Mucosa of descending colon (tissue), 3 donors: ENCODE data around the gene PTTG1IP. TPM values are rescaled to one million over a fixed set of nuclear protein-coding genes. Genes with fewer than 3 reads are reported as not detected.

Experiments used
- ATAC-seq: fragments of 200-7000 bp; cut with Tn5 transposase; one replicate; pipeline ENCODE4 v1.9.1; 2020; ENCODE audit warnings: mild to moderate bottlenecking, moderate library complexity
- DNase-seq, 3 donors: peaks; one replicate each; pipeline ENCODE4 v3.0.0-alpha.2; 2020
- H3K36me3 ChIP-seq: fragments of 200-600 bp; one replicate; pipeline ENCODE4 v1.8.0; 2021; ENCODE audit warnings: low read depth, mild to moderate bottlenecking
- H3K4me1 ChIP-seq: fragments of 200-600 bp; one replicate; pipeline ENCODE4 v1.8.0; 2021; ENCODE audit warnings: low read depth, mild to moderate bottlenecking
- H3K4me3 ChIP-seq: fragments of 200-600 bp; one replicate; pipeline ENCODE4 v1.8.0; 2021; ENCODE audit warnings: mild to moderate bottlenecking
- H3K9me3 ChIP-seq: fragments of 200-600 bp; one replicate; pipeline ENCODE4 v1.8.0; 2021; ENCODE audit warnings: mild to moderate bottlenecking
- intact Hi-C, 2 donors: fragments of 100-400 bp; cut with DNase I in 1 of 2; cut with micrococcal nuclease in 1 of 2; formaldehyde crosslinking; loops; one replicate each; pipeline versions ENCODE4 v1.11.0 to v1.11.1; 2022; cut with DNase I, micrococcal nuclease
- total RNA-seq, 3 donors: library from RNA; stranded (reverse); fragmentation: NEBNext Ultra II Directional in 2 of 3; extraction: Animal tissue kit (Norgen Biotek cat#: 25700) in 2 of 3; gene quantifications; one replicate each; pipeline versions ENCODE4 v1.2.1 to v1.2.4, GENCODE V29; 2021 to 2023
- TF ChIP-seq, protein P1 (sequence below): fragments of 200-600 bp; IDR thresholded peaks from one replicate; pipeline ENCODE4 v1.8.0; 2022; ENCODE audit warnings: antibody characterized with exemption, mild to moderate bottlenecking
- donor health status: DM: no; HTN: no; CAD: no; lungs with moderate emphysema.
- donor health status: DM: no; HTN: no; CAD: no.
- donor health status: DM: no; HTN: yes; CAD: no.

The PTTG1IP gene
- total RNA-seq, 3 donors from 2014 or later = 202 to 391 (median 286) TPM

DNA sequence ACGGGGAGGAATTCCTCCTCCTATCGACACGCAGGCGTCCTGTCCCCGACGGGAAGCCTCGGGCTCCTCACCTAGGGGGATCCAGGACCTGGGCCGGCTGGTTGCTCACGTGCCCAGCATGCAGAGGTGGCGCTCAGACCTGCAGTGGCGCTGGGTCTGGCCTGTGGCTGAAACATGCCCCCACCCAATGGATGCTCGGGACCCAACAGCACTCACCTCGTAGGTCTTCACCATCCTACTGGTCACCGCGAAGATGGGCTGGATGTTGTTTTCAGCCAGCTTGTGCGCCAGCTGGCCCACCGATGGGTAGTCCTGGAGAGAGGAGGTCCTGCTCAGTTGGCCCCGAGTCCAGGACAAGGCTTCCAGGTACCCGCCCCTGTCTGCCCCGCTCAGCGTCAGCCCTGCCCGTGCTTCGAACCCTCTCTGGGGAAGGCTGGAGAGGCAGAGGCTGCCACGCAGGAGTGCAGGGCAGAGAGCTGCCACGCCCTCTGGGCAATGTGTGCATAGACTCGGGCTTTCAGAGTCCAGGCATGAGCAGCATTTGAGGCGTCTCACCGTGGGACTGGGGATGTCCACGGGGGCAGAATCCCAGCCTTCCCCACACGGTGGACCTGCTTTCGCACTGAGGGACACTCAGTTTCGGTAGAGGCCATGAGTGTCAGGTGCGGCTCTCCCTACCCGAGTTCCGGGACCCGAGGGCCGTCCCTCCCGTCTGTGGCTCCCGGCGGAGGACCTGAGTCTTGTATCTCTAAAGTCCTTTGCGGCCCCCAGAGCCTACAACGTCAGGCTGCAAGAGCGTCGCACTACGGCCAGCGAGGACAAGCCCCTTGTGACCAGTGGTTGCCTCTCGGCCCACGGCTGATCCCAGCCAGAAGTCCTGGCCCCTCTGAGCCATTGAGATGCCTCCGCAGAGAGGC is 25.6 kb upstream of the PTTG1IP start:
- H3K4me3 ChIP-seq = no peak overlapping the region
- H3K4me1 ChIP-seq = peaks cover 8% of the 10 kb centered on the region
- peak; percentile 33 for ATAC-seq
- intact Hi-C loops = no loop called here
- no peaks in the 10 kb centered on the region for H3K36me3 ChIP-seq
- TF ChIP-seq, protein P1, sequence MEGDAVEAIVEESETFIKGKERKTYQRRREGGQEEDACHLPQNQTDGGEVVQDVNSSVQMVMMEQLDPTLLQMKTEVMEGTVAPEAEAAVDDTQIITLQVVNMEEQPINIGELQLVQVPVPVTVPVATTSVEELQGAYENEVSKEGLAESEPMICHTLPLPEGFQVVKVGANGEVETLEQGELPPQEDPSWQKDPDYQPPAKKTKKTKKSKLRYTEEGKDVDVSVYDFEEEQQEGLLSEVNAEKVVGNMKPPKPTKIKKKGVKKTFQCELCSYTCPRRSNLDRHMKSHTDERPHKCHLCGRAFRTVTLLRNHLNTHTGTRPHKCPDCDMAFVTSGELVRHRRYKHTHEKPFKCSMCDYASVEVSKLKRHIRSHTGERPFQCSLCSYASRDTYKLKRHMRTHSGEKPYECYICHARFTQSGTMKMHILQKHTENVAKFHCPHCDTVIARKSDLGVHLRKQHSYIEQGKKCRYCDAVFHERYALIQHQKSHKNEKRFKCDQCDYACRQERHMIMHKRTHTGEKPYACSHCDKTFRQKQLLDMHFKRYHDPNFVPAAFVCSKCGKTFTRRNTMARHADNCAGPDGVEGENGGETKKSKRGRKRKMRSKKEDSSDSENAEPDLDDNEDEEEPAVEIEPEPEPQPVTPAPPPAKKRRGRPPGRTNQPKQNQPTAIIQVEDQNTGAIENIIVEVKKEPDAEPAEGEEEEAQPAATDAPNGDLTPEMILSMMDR = no peak
- H3K9me3 ChIP-seq = no peaks in the 10 kb centered on the region
- peak in 2 of 3 donors; percentile 43 to 57 for DNase-seq

DNA sequence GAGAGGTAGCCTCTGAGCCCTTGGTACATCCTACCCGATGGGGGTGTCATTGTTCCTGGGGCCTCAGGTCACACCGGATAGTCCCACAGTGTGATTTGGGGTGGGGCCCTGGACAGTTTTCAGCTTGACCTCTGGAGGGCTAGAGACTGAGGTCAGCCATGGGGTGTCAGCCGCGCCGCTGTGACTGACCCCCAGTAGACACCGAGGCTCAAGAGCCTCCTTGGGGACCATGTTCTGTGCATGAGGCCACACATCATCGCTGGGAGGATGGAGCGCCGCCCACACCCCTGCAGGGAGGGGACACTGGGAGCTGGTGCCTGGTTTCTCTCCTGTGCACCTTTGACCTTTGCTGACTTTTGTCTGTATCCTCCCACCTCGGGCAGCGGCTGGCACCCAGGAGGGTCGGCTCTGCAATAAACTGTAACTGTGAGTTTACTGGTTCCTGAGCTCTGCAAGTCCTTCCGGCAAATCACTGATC is 24.6 kb upstream of the PTTG1IP start:
- TF ChIP-seq, protein P1 = no peak
- Histone ChIP-seq H3K4me3 (no peak overlapping the region), H3K9me3 (no peaks in the 10 kb centered on the region), H3K4me1 (peaks cover 8% of the 10 kb centered on the region), H3K36me3 (no peaks in the 10 kb centered on the region)
- DNase-seq = peak in 1 of 3 donors; percentile 57
- intact Hi-C loops = no loop called here
- no peak for ATAC-seq

DNA sequence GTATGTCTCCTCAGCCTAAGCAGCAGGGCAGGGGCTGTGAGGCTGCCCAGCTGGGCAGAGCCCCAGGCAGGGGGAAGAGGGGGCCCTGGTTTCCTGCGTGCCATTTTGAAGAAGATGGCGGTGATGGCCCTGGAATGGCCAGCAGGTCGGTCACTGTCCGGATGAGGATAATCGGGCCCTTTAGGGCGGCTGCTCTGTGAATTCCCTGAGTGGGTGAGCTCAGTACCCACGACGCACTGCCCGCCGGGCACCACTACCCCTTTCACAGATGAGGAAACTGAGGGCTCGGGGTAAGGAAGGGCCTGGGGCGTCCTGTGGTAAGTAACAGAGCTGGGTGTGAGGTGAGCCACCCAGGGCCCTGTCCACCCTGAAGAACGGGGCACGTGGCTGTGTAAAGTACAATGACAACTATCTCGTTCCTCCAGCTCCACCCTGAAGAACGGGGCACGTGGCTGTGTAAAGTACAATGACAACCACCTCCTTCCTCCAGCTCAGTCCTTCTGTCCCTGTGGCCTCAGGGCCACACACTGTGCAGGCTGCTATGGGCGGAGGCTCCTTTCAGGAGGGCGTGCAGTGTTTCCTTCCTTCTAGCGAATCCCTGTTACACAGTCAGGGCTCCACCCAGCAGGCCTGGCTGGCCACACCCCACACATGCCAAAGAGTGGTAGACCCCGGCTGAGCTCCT is 24.0 kb upstream of the PTTG1IP start:
- H3K4me1 ChIP-seq = peaks cover 8% of the 10 kb centered on the region
- DNase-seq = peak; percentile 80 to 84 (median 83)
- no peaks in the 10 kb centered on the region for H3K36me3 ChIP-seq
- H3K9me3 ChIP-seq = no peaks in the 10 kb centered on the region
- no peak overlapping the region for H3K4me3 ChIP-seq
- TF ChIP-seq, protein P1 = no peak
- ATAC-seq = peak; percentile 93
- intact Hi-C loops = no loop called here

DNA sequence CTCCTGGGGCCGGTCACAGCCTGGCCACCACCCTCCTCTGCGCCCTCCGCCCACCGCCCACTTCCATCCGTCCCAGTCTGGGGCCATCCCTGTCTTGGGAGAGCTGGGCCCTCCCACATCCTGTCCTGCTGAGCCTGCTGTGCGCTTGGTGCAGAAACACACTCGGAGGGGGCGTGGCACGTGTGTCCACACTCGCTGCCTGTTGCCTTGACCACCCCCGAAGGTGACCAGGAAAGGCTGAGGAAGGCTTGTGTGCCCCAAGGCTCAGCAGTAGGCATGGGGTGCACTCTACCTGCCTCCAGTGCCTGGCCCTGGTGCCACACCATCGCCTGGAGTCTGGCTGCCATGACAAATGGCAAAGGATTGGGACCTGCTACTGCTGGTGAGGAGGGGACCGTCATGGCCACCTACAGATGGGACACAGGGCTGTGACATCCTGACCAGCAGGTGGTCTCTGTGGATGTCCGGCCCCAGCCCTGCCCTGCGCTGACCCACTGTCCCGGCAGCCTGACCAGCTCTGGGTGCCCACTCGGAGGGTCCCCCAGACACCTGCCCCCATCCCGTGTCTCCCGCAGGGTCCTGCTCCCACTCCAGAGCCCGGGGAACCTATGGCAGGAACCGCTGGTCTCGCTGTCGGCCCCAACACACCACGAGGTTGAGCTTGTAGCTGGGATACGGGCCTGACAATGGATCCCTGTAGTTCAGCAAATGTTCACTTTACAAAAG is 23.2 kb upstream of the PTTG1IP start:
- DNase-seq = peak in 1 of 3 donors; percentile 54
- H3K4me3 ChIP-seq = no peak overlapping the region
- TF ChIP-seq, protein P1 = no peak
- ATAC-seq = no peak
- intact Hi-C loops = no loop called here
- no peaks in the 10 kb centered on the region for H3K36me3 ChIP-seq
- H3K9me3 ChIP-seq = no peaks in the 10 kb centered on the region
- peaks cover 8% of the 10 kb centered on the region for H3K4me1 ChIP-seq

DNA sequence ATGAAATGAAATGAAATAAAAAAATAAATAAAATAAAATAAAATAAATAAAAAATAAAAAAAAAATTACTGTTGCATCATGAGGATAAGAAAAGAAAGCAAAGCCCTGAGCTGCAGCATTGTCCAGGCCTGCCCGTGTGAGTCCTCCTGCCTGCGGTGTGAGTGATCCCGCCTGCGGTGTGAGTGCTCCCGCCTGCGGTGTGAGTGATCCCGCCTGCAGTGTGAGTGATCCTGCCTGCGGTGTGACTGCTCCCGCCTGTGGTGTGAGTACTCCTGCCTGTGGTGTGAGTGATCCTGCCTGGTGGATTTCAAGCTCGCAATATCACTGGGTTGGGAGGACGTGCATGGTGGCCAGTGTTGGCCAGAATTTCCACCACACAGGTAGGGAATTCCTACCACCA is 22.4 kb upstream of the PTTG1IP start:
- TF ChIP-seq, protein P1 = no peak
- H3K9me3 ChIP-seq = no peaks in the 10 kb centered on the region
- no peak for ATAC-seq

More for the DNA sequence above, 22.4 kb upstream of the PTTG1IP start:
- H3K4me3 ChIP-seq = no peak overlapping the region
- DNase-seq = peak in 1 of 3 donors; percentile 44
- intact Hi-C loops = no loop called here
- peaks cover 8% of the 10 kb centered on the region for H3K4me1 ChIP-seq
- no peaks in the 10 kb centered on the region for H3K36me3 ChIP-seq
